Hepatocyte (in vitro differentiated cells): ENCODE results near the gene DNAJB5. TPM values are rescaled to one million over a fixed set of nuclear protein-coding genes. Genes with fewer than 3 reads are reported as not detected.

Source experiments
- DNase-seq: peaks from one replicate; pipeline ENCODE4 v3.0.0-alpha.2; 2016; ENCODE audit warnings: low spot score
- H2AFZ ChIP-seq: fragments of 200-600 bp; sonication (generic); 2 replicates; pipeline ENCODE4 v1.6.0; 2016; ENCODE audit warnings: antibody characterized with exemption, mild to moderate bottlenecking
- H3K27ac ChIP-seq: fragments of 200-600 bp; sonication (generic); 2 replicates; pipeline ENCODE4 v1.5.1; 2016; ENCODE audit warnings: mild to moderate bottlenecking
- H3K27me3 ChIP-seq: fragments of 200-600 bp; sonication (generic); 2 replicates; pipeline ENCODE4 v1.6.1; 2016
- H3K36me3 ChIP-seq: fragments of 200-600 bp; sonication (generic); replicated peaks from 2 replicates; pipeline ENCODE4 v1.5.1; 2016; ENCODE audit warnings: low read depth; ENCODE audit not compliant: insufficient read depth
- H3K4me1 ChIP-seq: fragments of 200-600 bp; sonication (generic); 2 replicates; pipeline ENCODE4 v1.5.1; 2016; ENCODE audit warnings: mild to moderate bottlenecking, moderate library complexity; ENCODE audit not compliant: insufficient read depth
- H3K4me2 ChIP-seq: fragments of 200-600 bp; sonication (generic); 2 replicates; pipeline ENCODE4 v1.6.0; 2016
- H3K4me3 ChIP-seq: fragments of 200-600 bp; sonication (generic); 2 replicates; pipeline ENCODE4 v1.5.1; 2016; ENCODE audit warnings: mild to moderate bottlenecking
- H3K79me2 ChIP-seq: fragments of 200-600 bp; sonication (generic); 2 replicates; pipeline ENCODE4 v1.6.0; 2017; ENCODE audit warnings: mild to moderate bottlenecking
- H3K9me2 ChIP-seq: fragments of 200-600 bp; sonication (generic); replicated peaks from 2 replicates; pipeline ENCODE4 v1.6.0; 2017; ENCODE audit warnings: mild to moderate bottlenecking; ENCODE audit not compliant: insufficient read depth
- H3K9me3 ChIP-seq: fragments of 200-600 bp; sonication (generic); 2 replicates; pipeline ENCODE4 v1.5.1; 2016; ENCODE audit warnings: low read depth, mild to moderate bottlenecking
- H4K20me1 ChIP-seq: fragments of 200-600 bp; sonication (generic); 2 replicates; pipeline ENCODE4 v1.6.0; 2016; ENCODE audit warnings: mild to moderate bottlenecking; ENCODE audit not compliant: insufficient read depth, poor library complexity, severe bottlenecking
- CTCF ChIP-seq: fragments of 200-600 bp; sonication (generic); IDR thresholded peaks from 2 replicates; pipeline ENCODE4 v1.5.1; 2016; ENCODE audit warnings: antibody characterized with exemption, mild to moderate bottlenecking; ENCODE audit not compliant: poor library complexity
- EZH2 ChIP-seq: fragments of 200-600 bp; sonication (generic); IDR thresholded peaks from 2 replicates; pipeline ENCODE4 v1.6.1; 2016; ENCODE audit warnings: antibody characterized with exemption, mild to moderate bottlenecking, borderline replicate concordance
- EZH2phosphoT487 ChIP-seq: fragments of 200-600 bp; sonication (generic); IDR thresholded peaks from one replicate; pipeline ENCODE4 v1.6.1; 2018; ENCODE audit warnings: antibody characterized with exemption, mild to moderate bottlenecking, low read depth, moderate library complexity; ENCODE audit not compliant: unreplicated experiment, severe bottlenecking
- WGBS: methylation state at CpG from one replicate; pipeline ENCODE4 v1.1.6; 2016; ENCODE audit warnings: low lambda C conversion rate; ENCODE audit errors: missing lambda C conversion rate; 5-methylcytosine and 5-hydroxymethylcytosine counted together
- polyA plus RNA-seq: library from polyadenylated mRNA; unstranded; fragments of >200 nt; fragmentation: Nextera tagmentation; extraction: Ambion mirVana; gene quantifications from 2 replicates; pipeline ENCODE4 v1.2.1, GENCODE V29; 2016
- total RNA-seq: library from RNA; depleted of rRNA; stranded (reverse); fragments of >200 nt; gene quantifications from 2 replicates; pipeline ENCODE4 v1.2.3, GENCODE V29; 2014

DNAJB5 gene
- total and polyA plus RNA-seq, 2 experiments from 2014 or later = 7.0 to 7.6 TPM

DNA sequence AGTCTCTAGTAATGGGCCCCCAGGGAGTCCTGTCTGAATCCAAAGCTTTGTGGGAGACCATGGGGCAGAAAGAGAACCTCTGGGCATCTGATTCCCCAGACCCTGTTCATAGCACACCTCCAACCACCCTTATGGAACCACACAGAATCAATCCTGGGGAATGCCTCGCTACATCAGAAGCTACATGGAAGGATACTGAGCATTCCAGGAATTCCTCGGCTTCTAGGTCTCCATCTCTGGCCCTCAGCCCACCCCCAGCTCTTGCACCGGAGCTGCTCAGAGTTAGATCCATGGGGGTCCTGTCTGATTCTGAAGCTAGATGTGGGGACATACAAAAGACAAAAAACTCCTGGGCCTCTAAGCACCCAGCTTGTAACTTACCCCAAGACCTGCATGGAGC lies 54.5 kb downstream of the DNAJB5 start:
- H2AFZ ChIP-seq = no peak overlapping the region
- no peaks in the 10 kb centered on the region for H3K27me3 ChIP-seq
- H3K27ac ChIP-seq = no peak overlapping the region
- TF ChIP-seq EZH2phosphoT487 (no peak), CTCF (no peak), EZH2 (no peak)
- H4K20me1 ChIP-seq = no peaks in the 10 kb centered on the region
- H3K9me3 ChIP-seq = no peaks in the 10 kb centered on the region
- no peaks in the 10 kb centered on the region for H3K4me1 ChIP-seq
- H3K36me3 ChIP-seq = peaks cover 4% of the 10 kb centered on the region
- no peak for DNase-seq
- 81% methylated on average over 3 of the region's 3 CpGs for WGBS
- no peaks in the 10 kb centered on the region for H3K79me2 ChIP-seq
- no peak overlapping the region for H3K4me2 ChIP-seq
- H3K9me2 ChIP-seq = no peaks in the 10 kb centered on the region
- no peak overlapping the region for H3K4me3 ChIP-seq

Other genes with a start within 250 kb of the DNAJB5 start
- 0.08 and 0.67 TPM in 2 replicates for gene PHF24, start 31.5 kb upstream of the DNAJB5 start, total RNA-seq
- 0.06 and 0.11 TPM in 2 replicates for gene PHF24, start 31.5 kb upstream of the DNAJB5 start, polyA plus RNA-seq
- gene VCP, start 82.9 kb downstream of the DNAJB5 start, total RNA-seq = 234 and 250 TPM in 2 replicates
- gene VCP, start 82.9 kb downstream of the DNAJB5 start, polyA plus RNA-seq = 259 and 284 TPM in 2 replicates
- 13.4 and 38.2 TPM in 2 replicates for gene FANCG, start 90.2 kb downstream of the DNAJB5 start, total RNA-seq
- gene FANCG, start 90.2 kb downstream of the DNAJB5 start, polyA plus RNA-seq = 15.3 and 15.8 TPM in 2 replicates
- gene PIGO, start 106.8 kb downstream of the DNAJB5 start, total RNA-seq = 22.1 and 22.5 TPM in 2 replicates
- 39.1 and 41.4 TPM in 2 replicates for gene PIGO, start 106.8 kb downstream of the DNAJB5 start, polyA plus RNA-seq
- 84.0 and 98.0 TPM in 2 replicates for gene STOML2, start 113.4 kb downstream of the DNAJB5 start, total RNA-seq
- 120 TPM in 2 replicates for gene STOML2, start 113.4 kb downstream of the DNAJB5 start, polyA plus RNA-seq
- gene ATOSB, start 126.1 kb downstream of the DNAJB5 start, total RNA-seq = 17.4 and 18.3 TPM in 2 replicates
- gene ATOSB, start 126.1 kb downstream of the DNAJB5 start, polyA plus RNA-seq = 16.1 and 18.7 TPM in 2 replicates
- gene UNC13B, start 172.3 kb downstream of the DNAJB5 start, total RNA-seq = 24.3 and 24.5 TPM in 2 replicates
- gene UNC13B, start 172.3 kb downstream of the DNAJB5 start, polyA plus RNA-seq = 7.1 and 10.4 TPM in 2 replicates